ENCODE results near the gene LKAAEAR1.

Gene LKAAEAR1

GRCh38 chr20:64078934-64079272 lies 5.3 kb downstream of the LKAAEAR1 start:
- no peak for DNase-seq (ENCODE audit: low spot score)

GRCh38 chr20:64077876-64078551 lies 6.2 kb downstream of the LKAAEAR1 start:
- peak; percentile 65 for DNase-seq (ENCODE audit: low spot score)

- DNase-seq (ENCODE audit: low spot score) = no peak
Observed at GRCh38 chr20:64077541-64077875, 6.7 kb downstream of the LKAAEAR1 start.

- DNase-seq (ENCODE audit: low spot score) = peak; percentile 57
Observed at GRCh38 chr20:64077094-64077493, 7.1 kb downstream of the LKAAEAR1 start.

- no peak for DNase-seq (ENCODE audit: low spot score)
Observed at GRCh38 chr20:64076061-64076997, 7.9 kb downstream of the LKAAEAR1 start.

- no peak for DNase-seq (ENCODE audit: low spot score)
Observed at GRCh38 chr20:64075556-64075955, 8.6 kb downstream of the LKAAEAR1 start.

GRCh38 chr20:64074963-64075362 lies 9.2 kb downstream of the LKAAEAR1 start:
- DNase-seq (ENCODE audit: low spot score) = no peak

- no peak for DNase-seq (ENCODE audit: low spot score)
Observed at GRCh38 chr20:64074184-64074789, 9.9 kb downstream of the LKAAEAR1 start.

- DNase-seq (ENCODE audit: low spot score) = no peak
Observed at GRCh38 chr20:64073476-64074183, 10.6 kb downstream of the LKAAEAR1 start.

GRCh38 chr20:64072498-64073063 lies 11.6 kb downstream of the LKAAEAR1 start:
- DNase-seq (ENCODE audit: low spot score) = no peak

- DNase-seq (ENCODE audit: low spot score) = no peak
Observed at GRCh38 chr20:64071341-64072332, 12.6 kb downstream of the LKAAEAR1 start.

- DNase-seq (ENCODE audit: low spot score) = no peak
Observed at GRCh38 chr20:64070244-64070993, 13.8 kb downstream of the LKAAEAR1 start.

GRCh38 chr20:64069614-64070243 lies 14.5 kb downstream of the LKAAEAR1 start:
- DNase-seq (ENCODE audit: low spot score) = no peak

GRCh38 chr20:64069209-64069613 lies 15.0 kb downstream of the LKAAEAR1 start:
- DNase-seq (ENCODE audit: low spot score) = no peak

GRCh38 chr20:64068386-64069208 lies 15.6 kb downstream of the LKAAEAR1 start:
- DNase-seq (ENCODE audit: low spot score) = no peak

- DNase-seq (ENCODE audit: low spot score) = no peak
Observed at GRCh38 chr20:64067733-64068307, 16.4 kb downstream of the LKAAEAR1 start.

- DNase-seq (ENCODE audit: low spot score) = no peak
Observed at GRCh38 chr20:64067005-64067632, 17.1 kb downstream of the LKAAEAR1 start.

- peak; percentile 85 for DNase-seq (ENCODE audit: low spot score)
Observed at GRCh38 chr20:64065974-64066343, 18.2 kb downstream of the LKAAEAR1 start.

Measured in activated CD4-positive, alpha-beta T cell treated with anti-CD3 and anti-CD28 coated beads, Interleukin-2, Interleukin-4, amounts not matched to agents 100 ng/mL and 50 ng/mL, durations not matched to agents 16 hours and 8 hours (primary cell).